Liver (tissue), 9 donors: ENCODE measurements around the gene URAD. TPM values are rescaled to one million over a fixed set of nuclear protein-coding genes. Genes with fewer than 3 reads are reported as not detected.

Experiments used
- DNase-seq: peaks from one replicate; pipeline ENCODE4 v3.0.0-alpha.2; 2017; ENCODE audit warnings: low spot score
- H3K27ac ChIP-seq, 2 donors: one replicate each; pipeline ENCODE4 v1.7.0; 2013; ENCODE audit warnings: inconsistent platforms in 2 of 2, low read length in 2 of 2, control low read depth in 1 of 2, low read depth in 1 of 2, mild to moderate bottlenecking in 1 of 2
- H3K27me3 ChIP-seq, 4 donors: one replicate each; pipeline versions ENCODE4 v1.6.1 to v1.7.0; 2013; ENCODE audit warnings: low read length in 3 of 4, inconsistent platforms in 1 of 4, mild to moderate bottlenecking in 1 of 4, moderate library complexity in 1 of 4; ENCODE audit not compliant: control insufficient read depth in 4 of 4, insufficient read depth in 4 of 4
- H3K36me3 ChIP-seq, 4 donors: one replicate each; pipeline versions ENCODE4 v1.6.1 to v1.7.0; 2013; ENCODE audit warnings: low read length in 3 of 4, mild to moderate bottlenecking in 3 of 4, low read depth in 1 of 4, moderate library complexity in 1 of 4; ENCODE audit not compliant: control insufficient read depth in 4 of 4, insufficient read depth in 3 of 4
- H3K4me1 ChIP-seq, 4 donors: one replicate each; pipeline versions ENCODE4 v1.6.1 to v1.7.0; 2013; ENCODE audit warnings: low read length in 3 of 4, mild to moderate bottlenecking in 3 of 4, moderate library complexity in 1 of 4; ENCODE audit not compliant: control insufficient read depth in 4 of 4, insufficient read depth in 4 of 4
- H3K4me3 ChIP-seq, 3 donors: one replicate each; pipeline versions ENCODE4 v1.6.1 to v1.7.0; 2013; ENCODE audit warnings: low read length in 3 of 3, control low read depth in 1 of 3, low read depth in 1 of 3, mild to moderate bottlenecking in 1 of 3
- H3K9ac ChIP-seq, 2 donors: one replicate each; pipeline ENCODE4 v1.7.0; 2013; ENCODE audit warnings: low read length in 2 of 2, mild to moderate bottlenecking in 2 of 2, moderate library complexity in 2 of 2, control low read depth in 1 of 2, low read depth in 1 of 2
- H3K9me3 ChIP-seq, 4 donors: one replicate each; pipeline versions ENCODE4 v1.6.1 to v1.7.0; 2013; ENCODE audit warnings: low read length in 3 of 4; ENCODE audit not compliant: control insufficient read depth in 4 of 4
- CTCF ChIP-seq: fragments of 150-350 bp; IDR thresholded peaks from 2 replicates; pipeline ENCODE4 v1.5.1; 2017; ENCODE audit warnings: improper control_type of control experiment, low read depth, low read length; ENCODE audit not compliant: missing input control
- EGR1 ChIP-seq, 2 donors: IDR thresholded peaks; 2 replicates each; pipeline ENCODE4 v1.6.1; 2016 to 2018; ENCODE audit warnings: antibody characterized with exemption in 2 of 2, low read depth in 2 of 2
- FOXA1 ChIP-seq: IDR thresholded peaks from 2 replicates; pipeline ENCODE4 v1.6.1; 2016; ENCODE audit warnings: antibody characterized with exemption
- FOXA2 ChIP-seq: IDR thresholded peaks from 2 replicates; pipeline ENCODE4 v1.6.1; 2016; ENCODE audit warnings: antibody characterized with exemption
- GABPA ChIP-seq, 2 donors: IDR thresholded peaks in 1 of 2; conservative IDR thresholded peaks in 1 of 2; 2 replicates each; pipeline ENCODE4 v1.6.1; 2016; ENCODE audit warnings: antibody characterized with exemption in 2 of 2, mild to moderate bottlenecking in 1 of 2, moderate library complexity in 1 of 2
- HNF4A ChIP-seq, 2 donors: conservative IDR thresholded peaks; 2 replicates each; pipeline ENCODE4 v1.6.1; 2016; ENCODE audit warnings: antibody characterized with exemption in 2 of 2, mild to moderate bottlenecking in 2 of 2
- HNF4G ChIP-seq: IDR thresholded peaks from 2 replicates; pipeline ENCODE4 v1.6.1; 2016; ENCODE audit warnings: antibody characterized with exemption
- JUND ChIP-seq, 2 donors: IDR thresholded peaks; 2 replicates each; pipeline ENCODE4 v1.6.1; 2016; ENCODE audit warnings: antibody characterized with exemption in 2 of 2
- NR2F2 ChIP-seq: IDR thresholded peaks from 2 replicates; pipeline ENCODE4 v1.6.1; 2016; ENCODE audit warnings: antibody characterized with exemption
- RAD21 ChIP-seq, 2 donors: IDR thresholded peaks; 2 replicates each; pipeline ENCODE4 v1.6.1; 2016; ENCODE audit warnings: antibody characterized with exemption in 2 of 2, mild to moderate bottlenecking in 2 of 2
- REST ChIP-seq: IDR thresholded peaks from 2 replicates; pipeline ENCODE4 v1.6.1; 2016; ENCODE audit warnings: antibody characterized with exemption, mild to moderate bottlenecking
- RXRA ChIP-seq, 2 donors: IDR thresholded peaks; 2 replicates each; pipeline ENCODE4 v1.6.1; 2017 to 2018; ENCODE audit warnings: antibody characterized with exemption in 2 of 2, mild to moderate bottlenecking in 1 of 2
- SP1 ChIP-seq: IDR thresholded peaks from 2 replicates; pipeline ENCODE4 v1.6.1; 2018; ENCODE audit warnings: antibody characterized with exemption, mild to moderate bottlenecking
- TAF1 ChIP-seq: conservative IDR thresholded peaks from 2 replicates; pipeline ENCODE4 v1.6.1; 2016; ENCODE audit warnings: antibody characterized with exemption, mild to moderate bottlenecking
- YY1 ChIP-seq: IDR thresholded peaks from 2 replicates; pipeline ENCODE4 v1.6.1; 2016; ENCODE audit warnings: antibody characterized with exemption, mild to moderate bottlenecking
- WGBS: extraction: QIAGEN DNeasy Blood & Tissue Kit; methylation state at CpG from one replicate; pipeline ENCODE4 v1.1.7; 2013; 5-methylcytosine and 5-hydroxymethylcytosine counted together
- polyA plus RNA-seq, 2 donors: library from polyadenylated mRNA; stranded (reverse) in 1 of 2; unstranded in 1 of 2; fragments of 200-250 nt in 1 of 2; fragments of >200 nt in 1 of 2; fragmentation: Nextera tagmentation in 1 of 2; extraction: Ambion mirVana in 1 of 2; gene quantifications; one replicate each; pipeline versions ENCODE4 v1.2.1 to v1.2.3, GENCODE V29; 2013 to 2015
- total RNA-seq, 2 donors: library from RNA; depleted of rRNA; stranded (reverse); fragments of >200 nt; gene quantifications; one replicate each; pipeline ENCODE4 v1.2.3, GENCODE V29; 2014
- TF ChIP-seq, protein P1 (sequence below): IDR thresholded peaks from 2 replicates; pipeline ENCODE4 v1.6.1; 2016; ENCODE audit warnings: antibody characterized with exemption
- TF ChIP-seq, protein P2 (sequence below): IDR thresholded peaks from 2 replicates; pipeline ENCODE4 v1.6.1; 2016; ENCODE audit warnings: antibody characterized with exemption
- TF ChIP-seq, protein P3 (sequence below): IDR thresholded peaks from 2 replicates; pipeline ENCODE4 v1.6.1; 2016; ENCODE audit warnings: antibody characterized with exemption
- donor health status: healthy.
- donor health status: healthy.
- donor health status: healthy.
- donor health status: healthy.
- donor health status: healthy.

Gene URAD
- total and polyA plus RNA-seq, 4 donors, result not detected

GRCh38 chr13:27991881-27992280, 3.4 kb upstream of the URAD start:
- Histone ChIP-seq H3K4me1 (no peaks in the 10 kb centered on the region), H3K9me3 (no peaks in the 10 kb centered on the region), H3K4me3 (no peak overlapping the region), H3K9ac (no peak overlapping the region), H3K36me3 (no peaks in the 10 kb centered on the region), H3K27me3 (peaks cover 0 to 5% (median 0%) of the 10 kb centered on the region in 4 donors), H3K27ac (no peak overlapping the region)
- DNase-seq, result no peak
- 81% methylated on average over 6 of the region's 6 CpGs for WGBS
- no peak for TF ChIP-seq NR2F2
- TF ChIP-seq, protein P1, sequence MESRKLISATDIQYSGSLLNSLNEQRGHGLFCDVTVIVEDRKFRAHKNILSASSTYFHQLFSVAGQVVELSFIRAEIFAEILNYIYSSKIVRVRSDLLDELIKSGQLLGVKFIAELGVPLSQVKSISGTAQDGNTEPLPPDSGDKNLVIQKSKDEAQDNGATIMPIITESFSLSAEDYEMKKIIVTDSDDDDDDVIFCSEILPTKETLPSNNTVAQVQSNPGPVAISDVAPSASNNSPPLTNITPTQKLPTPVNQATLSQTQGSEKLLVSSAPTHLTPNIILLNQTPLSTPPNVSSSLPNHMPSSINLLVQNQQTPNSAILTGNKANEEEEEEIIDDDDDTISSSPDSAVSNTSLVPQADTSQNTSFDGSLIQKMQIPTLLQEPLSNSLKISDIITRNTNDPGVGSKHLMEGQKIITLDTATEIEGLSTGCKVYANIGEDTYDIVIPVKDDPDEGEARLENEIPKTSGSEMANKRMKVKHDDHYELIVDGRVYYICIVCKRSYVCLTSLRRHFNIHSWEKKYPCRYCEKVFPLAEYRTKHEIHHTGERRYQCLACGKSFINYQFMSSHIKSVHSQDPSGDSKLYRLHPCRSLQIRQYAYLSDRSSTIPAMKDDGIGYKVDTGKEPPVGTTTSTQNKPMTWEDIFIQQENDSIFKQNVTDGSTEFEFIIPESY, result no peak
- TF ChIP-seq, protein P2, sequence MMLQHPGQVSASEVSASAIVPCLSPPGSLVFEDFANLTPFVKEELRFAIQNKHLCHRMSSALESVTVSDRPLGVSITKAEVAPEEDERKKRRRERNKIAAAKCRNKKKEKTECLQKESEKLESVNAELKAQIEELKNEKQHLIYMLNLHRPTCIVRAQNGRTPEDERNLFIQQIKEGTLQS, result no peak
- TF ChIP-seq RAD21 (IDR thresholded peaks at IDR 0.05), result no peak
- TF ChIP-seq, protein P3, sequence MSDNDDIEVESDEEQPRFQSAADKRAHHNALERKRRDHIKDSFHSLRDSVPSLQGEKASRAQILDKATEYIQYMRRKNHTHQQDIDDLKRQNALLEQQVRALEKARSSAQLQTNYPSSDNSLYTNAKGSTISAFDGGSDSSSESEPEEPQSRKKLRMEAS, result no peak
- no peak for TF ChIP-seq HNF4G
- TF ChIP-seq JUND (IDR thresholded peaks at IDR 0.05), result no peak
- no peak for TF ChIP-seq EGR1 (IDR thresholded peaks at IDR 0.05; ENCODE audit: low read depth in 2 of 2)
- no peak for TF ChIP-seq GABPA (IDR thresholded peaks at IDR 0.05 in 1 of 2, conservative IDR thresholded peaks at IDR 0.05 in 1 of 2)
- TF ChIP-seq YY1, result no peak
- no peak for TF ChIP-seq RXRA (IDR thresholded peaks at IDR 0.05)
- no peak for TF ChIP-seq REST
- TF ChIP-seq HNF4A (conservative IDR thresholded peaks at IDR 0.05), result no peak
- no peak for TF ChIP-seq TAF1
- TF ChIP-seq SP1, result no peak
- TF ChIP-seq FOXA1, result no peak
- TF ChIP-seq CTCF, result no peak

- H3K27me3 ChIP-seq, result peaks cover 0 to 14% (median 7%) of the 10 kb centered on the region in 4 donors
- H3K4me3 ChIP-seq, result no peak overlapping the region
- H3K9ac ChIP-seq, result no peak overlapping the region
- no peaks in the 10 kb centered on the region for H3K9me3 ChIP-seq
- DNase-seq, result no peak
- H3K4me1 ChIP-seq, result peaks cover 0 to 6% (median 4%) of the 10 kb centered on the region in 4 donors
- no peak overlapping the region for H3K27ac ChIP-seq
- H3K36me3 ChIP-seq, result no peaks in the 10 kb centered on the region
- 75% methylated on average over 1 of the region's 1 CpG for WGBS
- TF ChIP-seq RXRA (IDR thresholded peaks at IDR 0.05) (no peak), NR2F2 (no peak), RAD21 (IDR thresholded peaks at IDR 0.05) (no peak), CTCF (no peak), FOXA2 (no peak), GABPA (IDR thresholded peaks at IDR 0.05 in 1 of 2, conservative IDR thresholded peaks at IDR 0.05 in 1 of 2) (no peak), REST (no peak), TAF1 (no peak), FOXA1 (no peak), HNF4A (conservative IDR thresholded peaks at IDR 0.05) (no peak)
- TF ChIP-seq, protein P3, result no peak
Observed at GRCh38 chr13:27985600-27985999, 2.9 kb downstream of the URAD start.
